Liver (tissue), 9 donors: Measurements from ENCODE around the gene MED12. TPM values are rescaled to one million over a fixed set of nuclear protein-coding genes. Genes with fewer than 3 reads are reported as not detected.

Experiments used
- DNase-seq: peaks from one replicate; pipeline ENCODE4 v3.0.0-alpha.2; 2017; ENCODE audit warnings: low spot score
- H3K27ac ChIP-seq, 2 donors: one replicate each; pipeline ENCODE4 v1.7.0; 2013; ENCODE audit warnings: inconsistent platforms in 2 of 2, low read length in 2 of 2, control low read depth in 1 of 2, low read depth in 1 of 2, mild to moderate bottlenecking in 1 of 2
- H3K27me3 ChIP-seq, 4 donors: one replicate each; pipeline versions ENCODE4 v1.6.1 to v1.7.0; 2013; ENCODE audit warnings: low read length in 3 of 4, inconsistent platforms in 1 of 4, mild to moderate bottlenecking in 1 of 4, moderate library complexity in 1 of 4; ENCODE audit not compliant: control insufficient read depth in 4 of 4, insufficient read depth in 4 of 4
- H3K36me3 ChIP-seq, 4 donors: one replicate each; pipeline versions ENCODE4 v1.6.1 to v1.7.0; 2013; ENCODE audit warnings: low read length in 3 of 4, mild to moderate bottlenecking in 3 of 4, low read depth in 1 of 4, moderate library complexity in 1 of 4; ENCODE audit not compliant: control insufficient read depth in 4 of 4, insufficient read depth in 3 of 4
- H3K4me1 ChIP-seq, 4 donors: one replicate each; pipeline versions ENCODE4 v1.6.1 to v1.7.0; 2013; ENCODE audit warnings: low read length in 3 of 4, mild to moderate bottlenecking in 3 of 4, moderate library complexity in 1 of 4; ENCODE audit not compliant: control insufficient read depth in 4 of 4, insufficient read depth in 4 of 4
- H3K4me3 ChIP-seq, 3 donors: one replicate each; pipeline versions ENCODE4 v1.6.1 to v1.7.0; 2013; ENCODE audit warnings: low read length in 3 of 3, control low read depth in 1 of 3, low read depth in 1 of 3, mild to moderate bottlenecking in 1 of 3
- H3K9ac ChIP-seq, 2 donors: one replicate each; pipeline ENCODE4 v1.7.0; 2013; ENCODE audit warnings: low read length in 2 of 2, mild to moderate bottlenecking in 2 of 2, moderate library complexity in 2 of 2, control low read depth in 1 of 2, low read depth in 1 of 2
- H3K9me3 ChIP-seq, 4 donors: one replicate each; pipeline versions ENCODE4 v1.6.1 to v1.7.0; 2013; ENCODE audit warnings: low read length in 3 of 4; ENCODE audit not compliant: control insufficient read depth in 4 of 4
- ATF3 ChIP-seq: IDR thresholded peaks from 2 replicates; pipeline ENCODE4 v1.6.1; 2016; ENCODE audit warnings: antibody characterized with exemption
- CTCF ChIP-seq: fragments of 150-350 bp; IDR thresholded peaks from 2 replicates; pipeline ENCODE4 v1.5.1; 2017; ENCODE audit warnings: improper control_type of control experiment, low read depth, low read length; ENCODE audit not compliant: missing input control
- EGR1 ChIP-seq, 2 donors: IDR thresholded peaks; 2 replicates each; pipeline ENCODE4 v1.6.1; 2016 to 2018; ENCODE audit warnings: antibody characterized with exemption in 2 of 2, low read depth in 2 of 2
- FOXA1 ChIP-seq: IDR thresholded peaks from 2 replicates; pipeline ENCODE4 v1.6.1; 2016; ENCODE audit warnings: antibody characterized with exemption
- FOXA2 ChIP-seq: IDR thresholded peaks from 2 replicates; pipeline ENCODE4 v1.6.1; 2016; ENCODE audit warnings: antibody characterized with exemption
- GABPA ChIP-seq, 2 donors: IDR thresholded peaks in 1 of 2; conservative IDR thresholded peaks in 1 of 2; 2 replicates each; pipeline ENCODE4 v1.6.1; 2016; ENCODE audit warnings: antibody characterized with exemption in 2 of 2, mild to moderate bottlenecking in 1 of 2, moderate library complexity in 1 of 2
- HNF4A ChIP-seq, 2 donors: conservative IDR thresholded peaks; 2 replicates each; pipeline ENCODE4 v1.6.1; 2016; ENCODE audit warnings: antibody characterized with exemption in 2 of 2, mild to moderate bottlenecking in 2 of 2
- HNF4G ChIP-seq: IDR thresholded peaks from 2 replicates; pipeline ENCODE4 v1.6.1; 2016; ENCODE audit warnings: antibody characterized with exemption
- JUND ChIP-seq, 2 donors: IDR thresholded peaks; 2 replicates each; pipeline ENCODE4 v1.6.1; 2016; ENCODE audit warnings: antibody characterized with exemption in 2 of 2
- MAX ChIP-seq: IDR thresholded peaks from 2 replicates; pipeline ENCODE4 v1.6.1; 2016; ENCODE audit warnings: antibody characterized with exemption
- NR2F2 ChIP-seq: IDR thresholded peaks from 2 replicates; pipeline ENCODE4 v1.6.1; 2016; ENCODE audit warnings: antibody characterized with exemption
- RAD21 ChIP-seq, 2 donors: IDR thresholded peaks; 2 replicates each; pipeline ENCODE4 v1.6.1; 2016; ENCODE audit warnings: antibody characterized with exemption in 2 of 2, mild to moderate bottlenecking in 2 of 2
- RXRA ChIP-seq, 2 donors: IDR thresholded peaks; 2 replicates each; pipeline ENCODE4 v1.6.1; 2017 to 2018; ENCODE audit warnings: antibody characterized with exemption in 2 of 2, mild to moderate bottlenecking in 1 of 2
- SP1 ChIP-seq: IDR thresholded peaks from 2 replicates; pipeline ENCODE4 v1.6.1; 2018; ENCODE audit warnings: antibody characterized with exemption, mild to moderate bottlenecking
- TAF1 ChIP-seq: conservative IDR thresholded peaks from 2 replicates; pipeline ENCODE4 v1.6.1; 2016; ENCODE audit warnings: antibody characterized with exemption, mild to moderate bottlenecking
- YY1 ChIP-seq: IDR thresholded peaks from 2 replicates; pipeline ENCODE4 v1.6.1; 2016; ENCODE audit warnings: antibody characterized with exemption, mild to moderate bottlenecking
- WGBS: extraction: QIAGEN DNeasy Blood & Tissue Kit; methylation state at CpG from one replicate; pipeline ENCODE4 v1.1.7; 2013; 5-methylcytosine and 5-hydroxymethylcytosine counted together
- polyA plus RNA-seq, 2 donors: library from polyadenylated mRNA; stranded (reverse) in 1 of 2; unstranded in 1 of 2; fragments of 200-250 nt in 1 of 2; fragments of >200 nt in 1 of 2; fragmentation: Nextera tagmentation in 1 of 2; extraction: Ambion mirVana in 1 of 2; gene quantifications; one replicate each; pipeline versions ENCODE4 v1.2.1 to v1.2.3, GENCODE V29; 2013 to 2015
- total RNA-seq, 2 donors: library from RNA; depleted of rRNA; stranded (reverse); fragments of >200 nt; gene quantifications; one replicate each; pipeline ENCODE4 v1.2.3, GENCODE V29; 2014
- TF ChIP-seq, protein P1 (sequence below): IDR thresholded peaks from 2 replicates; pipeline ENCODE4 v1.6.1; 2016; ENCODE audit warnings: antibody characterized with exemption, mild to moderate bottlenecking
- TF ChIP-seq, protein P2 (sequence below): IDR thresholded peaks from 2 replicates; pipeline ENCODE4 v1.6.1; 2016; ENCODE audit warnings: antibody characterized with exemption
- donor health status: healthy.
- donor health status: healthy.
- donor health status: healthy.
- donor health status: healthy.
- donor health status: healthy.

MED12 gene
- total and polyA plus RNA-seq, 4 donors = 3.2 to 25.6 (median 9.3) TPM

DNA sequence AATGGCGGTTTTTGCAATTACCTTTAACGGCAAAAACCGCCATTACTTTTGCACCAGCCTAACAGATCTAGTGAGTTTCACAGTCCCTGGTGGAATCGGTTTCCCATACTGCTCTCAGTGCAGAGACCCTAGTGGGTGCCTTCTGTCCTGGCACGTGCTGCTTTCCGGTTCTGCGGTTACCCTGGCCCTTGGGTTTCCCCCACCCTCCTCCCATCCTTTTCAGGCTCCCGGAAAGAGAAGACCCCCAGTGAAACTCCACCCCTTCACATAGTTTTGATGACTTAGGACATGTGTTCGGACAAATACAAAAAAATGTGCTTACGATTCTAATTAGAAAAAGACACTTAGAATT lies 63.1 kb downstream of the MED12 start:
- peak overlapping the region; percentile 93 for H3K27ac ChIP-seq
- peaks cover 0 to 3% (median 0%) of the 10 kb centered on the region in 4 donors for H3K27me3 ChIP-seq
- DNase-seq = peak; percentile 44
- TF ChIP-seq, protein P1, sequence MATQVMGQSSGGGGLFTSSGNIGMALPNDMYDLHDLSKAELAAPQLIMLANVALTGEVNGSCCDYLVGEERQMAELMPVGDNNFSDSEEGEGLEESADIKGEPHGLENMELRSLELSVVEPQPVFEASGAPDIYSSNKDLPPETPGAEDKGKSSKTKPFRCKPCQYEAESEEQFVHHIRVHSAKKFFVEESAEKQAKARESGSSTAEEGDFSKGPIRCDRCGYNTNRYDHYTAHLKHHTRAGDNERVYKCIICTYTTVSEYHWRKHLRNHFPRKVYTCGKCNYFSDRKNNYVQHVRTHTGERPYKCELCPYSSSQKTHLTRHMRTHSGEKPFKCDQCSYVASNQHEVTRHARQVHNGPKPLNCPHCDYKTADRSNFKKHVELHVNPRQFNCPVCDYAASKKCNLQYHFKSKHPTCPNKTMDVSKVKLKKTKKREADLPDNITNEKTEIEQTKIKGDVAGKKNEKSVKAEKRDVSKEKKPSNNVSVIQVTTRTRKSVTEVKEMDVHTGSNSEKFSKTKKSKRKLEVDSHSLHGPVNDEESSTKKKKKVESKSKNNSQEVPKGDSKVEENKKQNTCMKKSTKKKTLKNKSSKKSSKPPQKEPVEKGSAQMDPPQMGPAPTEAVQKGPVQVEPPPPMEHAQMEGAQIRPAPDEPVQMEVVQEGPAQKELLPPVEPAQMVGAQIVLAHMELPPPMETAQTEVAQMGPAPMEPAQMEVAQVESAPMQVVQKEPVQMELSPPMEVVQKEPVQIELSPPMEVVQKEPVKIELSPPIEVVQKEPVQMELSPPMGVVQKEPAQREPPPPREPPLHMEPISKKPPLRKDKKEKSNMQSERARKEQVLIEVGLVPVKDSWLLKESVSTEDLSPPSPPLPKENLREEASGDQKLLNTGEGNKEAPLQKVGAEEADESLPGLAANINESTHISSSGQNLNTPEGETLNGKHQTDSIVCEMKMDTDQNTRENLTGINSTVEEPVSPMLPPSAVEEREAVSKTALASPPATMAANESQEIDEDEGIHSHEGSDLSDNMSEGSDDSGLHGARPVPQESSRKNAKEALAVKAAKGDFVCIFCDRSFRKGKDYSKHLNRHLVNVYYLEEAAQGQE = no peak
- TF ChIP-seq ATF3 (no peak), SP1 (no peak), FOXA1 (no peak)
- H3K9me3 ChIP-seq = no peaks in the 10 kb centered on the region
- H3K36me3 ChIP-seq = no peaks in the 10 kb centered on the region
- H3K4me1 ChIP-seq = peaks cover 2 to 38% (median 30%) of the 10 kb centered on the region in 4 donors
- H3K9ac ChIP-seq = peak overlapping the region; percentile 40 to 90
- H3K4me3 ChIP-seq = peak overlapping the region; percentile 7 to 51 (median 41)
- 3% methylated on average over 10 of the region's 10 CpGs for WGBS

DNA sequence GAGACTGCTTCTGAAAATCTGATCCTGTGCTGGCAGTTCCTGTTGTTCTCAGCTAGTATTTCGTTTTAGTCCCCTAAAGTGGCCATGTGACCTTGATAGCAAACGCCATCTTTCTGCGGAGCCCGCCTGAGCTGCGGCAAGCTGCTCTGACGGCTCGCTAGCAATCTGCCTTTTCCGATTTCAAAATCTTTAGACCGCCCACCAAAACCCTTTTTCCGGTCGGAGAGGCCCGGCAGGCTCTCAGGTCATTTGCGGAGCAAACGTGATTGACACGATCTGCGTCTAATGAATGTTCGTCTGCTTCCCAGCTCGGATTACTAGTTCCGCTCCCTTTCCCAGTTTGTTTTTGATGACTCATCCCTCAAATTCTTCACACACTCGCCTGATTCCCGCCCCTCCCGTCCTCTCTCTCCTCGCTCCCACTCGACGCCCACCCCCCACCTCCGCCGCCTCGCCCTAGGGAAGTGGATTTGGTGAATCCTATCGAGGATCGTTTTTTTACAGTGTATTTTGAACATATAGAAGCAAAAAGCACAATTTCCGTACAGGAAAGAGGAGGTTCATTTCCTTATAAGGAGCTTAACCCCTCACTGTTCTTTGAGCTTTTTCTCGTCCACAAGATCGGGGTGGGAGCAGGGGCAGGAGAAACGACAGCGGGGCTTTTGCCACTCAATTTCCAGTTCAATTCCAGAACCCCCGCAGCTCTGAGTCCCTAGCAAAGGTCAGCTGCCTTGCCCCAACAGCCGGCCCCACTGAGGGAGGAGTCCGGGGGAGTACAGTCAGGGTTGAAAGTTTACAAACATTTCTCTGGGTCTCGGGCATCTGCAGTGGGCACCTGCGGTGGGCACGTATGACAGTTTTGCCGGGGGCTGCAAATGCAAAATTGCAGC lies 63.8 kb downstream of the MED12 start:
- Histone ChIP-seq H3K9me3 (no peaks in the 10 kb centered on the region), H3K9ac (peak overlapping the region; percentile 40 to 93), H3K27ac (peak overlapping the region; percentile 93), H3K4me1 (peaks cover 2 to 38% (median 30%) of the 10 kb centered on the region in 4 donors), H3K36me3 (no peaks in the 10 kb centered on the region), H3K4me3 (peak overlapping the region; percentile 20 to 51 (median 41)), H3K27me3 (peaks cover 0 to 3% (median 0%) of the 10 kb centered on the region in 4 donors)
- WGBS = 1% methylated on average over 42 of the region's 42 CpGs
- peak; percentile 77 for DNase-seq
- TF ChIP-seq EGR1 (IDR thresholded peaks at IDR 0.05; ENCODE audit: low read depth in 2 of 2) (no peak), FOXA1 (no peak), CTCF (no peak), NR2F2 (no peak), HNF4G (no peak), ATF3 (peak; percentile 77), MAX (peak; percentile 35), FOXA2 (no peak), JUND (IDR thresholded peaks at IDR 0.05) (peak; percentile 90 to 95), YY1 (peak; percentile 96), TAF1 (peak; percentile 83), RAD21 (IDR thresholded peaks at IDR 0.05) (peak; percentile 28 to 31), GABPA (IDR thresholded peaks at IDR 0.05 in 1 of 2, conservative IDR thresholded peaks at IDR 0.05 in 1 of 2) (peak; percentile 77 to 89), HNF4A (conservative IDR thresholded peaks at IDR 0.05) (peak in 1 of 2 donors; percentile 5), SP1 (peak; percentile 75), RXRA (IDR thresholded peaks at IDR 0.05) (peak in 1 of 2 donors; percentile 22)
- TF ChIP-seq, protein P2, sequence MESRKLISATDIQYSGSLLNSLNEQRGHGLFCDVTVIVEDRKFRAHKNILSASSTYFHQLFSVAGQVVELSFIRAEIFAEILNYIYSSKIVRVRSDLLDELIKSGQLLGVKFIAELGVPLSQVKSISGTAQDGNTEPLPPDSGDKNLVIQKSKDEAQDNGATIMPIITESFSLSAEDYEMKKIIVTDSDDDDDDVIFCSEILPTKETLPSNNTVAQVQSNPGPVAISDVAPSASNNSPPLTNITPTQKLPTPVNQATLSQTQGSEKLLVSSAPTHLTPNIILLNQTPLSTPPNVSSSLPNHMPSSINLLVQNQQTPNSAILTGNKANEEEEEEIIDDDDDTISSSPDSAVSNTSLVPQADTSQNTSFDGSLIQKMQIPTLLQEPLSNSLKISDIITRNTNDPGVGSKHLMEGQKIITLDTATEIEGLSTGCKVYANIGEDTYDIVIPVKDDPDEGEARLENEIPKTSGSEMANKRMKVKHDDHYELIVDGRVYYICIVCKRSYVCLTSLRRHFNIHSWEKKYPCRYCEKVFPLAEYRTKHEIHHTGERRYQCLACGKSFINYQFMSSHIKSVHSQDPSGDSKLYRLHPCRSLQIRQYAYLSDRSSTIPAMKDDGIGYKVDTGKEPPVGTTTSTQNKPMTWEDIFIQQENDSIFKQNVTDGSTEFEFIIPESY = peak; percentile 55
- TF ChIP-seq, protein P1 = peak; percentile 84
